SK-N-SH treated with all-trans-retinoic acid at 6 μM for 48 hours (cell line): ENCODE results near the gene LYPD6B.

Experiments used
- ATAC-seq: fragments of 200-7000 bp; cut with Tn5 transposase; 3 replicates; pipeline ENCODE4 v1.9.1; 2020; ENCODE audit warnings: mild to moderate bottlenecking, moderate library complexity
- ARNTL ChIP-seq: fragments of 450-650 bp; formaldehyde crosslinking; IDR thresholded peaks from 2 replicates; pipeline ENCODE4 v1.5.0; 2020; ENCODE audit warnings: low read depth, mild to moderate bottlenecking, moderate library complexity, borderline replicate concordance
- BACH2 ChIP-seq: fragments of 250-450 bp; sonication (Bioruptor Pico); IDR thresholded peaks from 2 replicates; pipeline ENCODE4 v1.9.0; 2021; ENCODE audit warnings: mild to moderate bottlenecking, borderline replicate concordance
- CSDC2 ChIP-seq: fragments of 250-450 bp; sonication (Bioruptor Pico); IDR thresholded peaks from 2 replicates; pipeline ENCODE4 v1.5.0; 2020; ENCODE audit warnings: mild to moderate bottlenecking, moderate library complexity
- ESRRG ChIP-seq: fragments of 250-450 bp; sonication (Bioruptor Pico); IDR thresholded peaks from 2 replicates; pipeline ENCODE4 v1.6.1; 2021; ENCODE audit warnings: mild to moderate bottlenecking
- GLIS3 ChIP-seq: fragments of 250-450 bp; sonication (Bioruptor Pico); IDR thresholded peaks from 2 replicates; pipeline ENCODE4 v1.5.0; 2020; ENCODE audit warnings: mild to moderate bottlenecking, moderate library complexity
- ISL1 ChIP-seq: fragments of 250-450 bp; sonication (Bioruptor Pico); IDR thresholded peaks from 2 replicates; pipeline ENCODE4 v2.1.2; 2022; ENCODE audit warnings: mild to moderate bottlenecking, moderate library complexity
- OSR1 ChIP-seq: fragments of 250-450 bp; sonication (Bioruptor Pico); IDR thresholded peaks from 2 replicates; pipeline ENCODE4 v1.8.0; 2022; ENCODE audit warnings: moderate library complexity, mild to moderate bottlenecking, inconsistent platforms
- PPARA ChIP-seq: fragments of 250-450 bp; sonication (Bioruptor Pico); IDR thresholded peaks from 2 replicates; pipeline ENCODE4 v1.5.0; 2020; ENCODE audit warnings: mild to moderate bottlenecking, borderline replicate concordance
- RARB ChIP-seq: fragments of 250-450 bp; sonication (Bioruptor Pico); IDR thresholded peaks from 2 replicates; pipeline ENCODE4 v1.8.0; 2021; ENCODE audit warnings: mild to moderate bottlenecking, moderate library complexity
- SNAI2 ChIP-seq: fragments of 250-450 bp; sonication (Bioruptor Pico); IDR thresholded peaks from 2 replicates; pipeline ENCODE4 v1.5.0; 2020; ENCODE audit warnings: mild to moderate bottlenecking, moderate library complexity
- TCF4 ChIP-seq: fragments of 250-450 bp; sonication (Bioruptor Pico); IDR thresholded peaks from 2 replicates; pipeline ENCODE4 v1.8.0; 2021; ENCODE audit warnings: mild to moderate bottlenecking, moderate library complexity, borderline replicate concordance
- TOX ChIP-seq: fragments of 250-450 bp; sonication (Bioruptor Pico); IDR thresholded peaks from 2 replicates; pipeline ENCODE4 v1.8.0; 2021; ENCODE audit warnings: mild to moderate bottlenecking, moderate library complexity, borderline replicate concordance
- ZC3H10 ChIP-seq: fragments of 250-450 bp; sonication (Bioruptor Pico); IDR thresholded peaks from 2 replicates; pipeline ENCODE4 v1.5.1; 2021; ENCODE audit warnings: mild to moderate bottlenecking, moderate library complexity
- ZFP3 ChIP-seq: fragments of 250-450 bp; sonication (Bioruptor Pico); IDR thresholded peaks from 2 replicates; pipeline ENCODE4 v1.5.0; 2020; ENCODE audit warnings: mild to moderate bottlenecking, moderate library complexity
- ZFP30 ChIP-seq: fragments of 450-650 bp; formaldehyde crosslinking; IDR thresholded peaks from 2 replicates; pipeline ENCODE4 v1.5.0; 2022; ENCODE audit warnings: mild to moderate bottlenecking, moderate library complexity
- ZNF565 ChIP-seq: fragments of 450-650 bp; formaldehyde crosslinking; conservative IDR thresholded peaks from 2 replicates; pipeline ENCODE4 v1.5.0; 2020; ENCODE audit warnings: low read depth, mild to moderate bottlenecking, moderate library complexity
- ZNF70 ChIP-seq: fragments of 450-650 bp; formaldehyde crosslinking; IDR thresholded peaks from 2 replicates; pipeline ENCODE4 v1.5.0; 2020; ENCODE audit warnings: mild to moderate bottlenecking, moderate library complexity
- ZNF8 ChIP-seq: fragments of 450-650 bp; formaldehyde crosslinking; IDR thresholded peaks from 2 replicates; pipeline ENCODE4 v1.5.0; 2020; ENCODE audit warnings: mild to moderate bottlenecking, moderate library complexity
- TF ChIP-seq, protein P1 (sequence below): fragments of 250-450 bp; sonication (Bioruptor Pico); IDR thresholded peaks from 2 replicates; pipeline ENCODE4 v1.8.0; 2020; ENCODE audit warnings: mild to moderate bottlenecking, moderate library complexity, borderline replicate concordance
- TF ChIP-seq, protein P2 (sequence below): fragments of 250-450 bp; sonication (Bioruptor Pico); IDR thresholded peaks from 2 replicates; pipeline ENCODE4 v1.5.1; 2021; ENCODE audit warnings: mild to moderate bottlenecking, moderate library complexity
- TF ChIP-seq, protein P3 (sequence below): fragments of 250-450 bp; sonication (Bioruptor Pico); IDR thresholded peaks from 2 replicates; pipeline ENCODE4 v1.8.0; 2021; ENCODE audit warnings: low read depth, mild to moderate bottlenecking, moderate library complexity, borderline replicate concordance
- TF ChIP-seq, protein P4 (sequence below): fragments of 250-450 bp; sonication (Bioruptor Pico); IDR thresholded peaks from 2 replicates; pipeline ENCODE4 v1.5.0; 2020; ENCODE audit warnings: mild to moderate bottlenecking, moderate library complexity

The LYPD6B gene

DNA sequence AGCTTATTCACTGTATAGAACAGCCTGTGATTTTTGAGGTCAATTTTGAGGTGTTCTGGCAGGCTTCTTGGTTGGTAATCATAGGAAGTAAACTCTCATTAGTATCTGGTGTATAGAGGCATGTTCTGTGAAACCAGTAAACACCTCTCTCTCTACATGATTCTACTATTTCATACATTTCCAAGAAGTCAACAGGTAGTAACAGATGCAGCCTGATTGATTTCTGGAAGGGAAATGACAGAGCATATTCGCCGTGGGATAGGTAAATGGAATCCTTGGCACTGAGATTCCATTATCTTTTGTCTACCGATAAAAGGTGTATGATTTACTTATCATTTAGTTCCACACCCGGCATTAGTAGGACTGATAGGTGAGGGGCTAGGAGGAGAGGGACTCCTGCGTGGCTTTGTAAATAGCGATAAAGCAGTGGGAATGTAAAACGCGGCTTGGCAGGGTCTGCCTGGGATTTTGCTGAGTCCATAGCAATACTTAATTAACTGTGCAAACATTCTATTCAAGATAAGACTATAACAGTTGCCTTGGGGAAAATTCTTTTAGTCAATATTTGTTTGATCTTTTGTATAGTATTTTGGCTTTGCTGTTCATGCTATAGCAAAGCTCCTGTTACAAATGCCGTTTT, 32.3 kb downstream of the LYPD6B start (continued):
- TF ChIP-seq, protein P1, sequence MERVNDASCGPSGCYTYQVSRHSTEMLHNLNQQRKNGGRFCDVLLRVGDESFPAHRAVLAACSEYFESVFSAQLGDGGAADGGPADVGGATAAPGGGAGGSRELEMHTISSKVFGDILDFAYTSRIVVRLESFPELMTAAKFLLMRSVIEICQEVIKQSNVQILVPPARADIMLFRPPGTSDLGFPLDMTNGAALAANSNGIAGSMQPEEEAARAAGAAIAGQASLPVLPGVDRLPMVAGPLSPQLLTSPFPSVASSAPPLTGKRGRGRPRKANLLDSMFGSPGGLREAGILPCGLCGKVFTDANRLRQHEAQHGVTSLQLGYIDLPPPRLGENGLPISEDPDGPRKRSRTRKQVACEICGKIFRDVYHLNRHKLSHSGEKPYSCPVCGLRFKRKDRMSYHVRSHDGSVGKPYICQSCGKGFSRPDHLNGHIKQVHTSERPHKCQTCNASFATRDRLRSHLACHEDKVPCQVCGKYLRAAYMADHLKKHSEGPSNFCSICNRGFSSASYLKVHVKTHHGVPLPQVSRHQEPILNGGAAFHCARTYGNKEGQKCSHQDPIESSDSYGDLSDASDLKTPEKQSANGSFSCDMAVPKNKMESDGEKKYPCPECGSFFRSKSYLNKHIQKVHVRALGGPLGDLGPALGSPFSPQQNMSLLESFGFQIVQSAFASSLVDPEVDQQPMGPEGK (CRISPR knock-in tag) = no peak
- TF ChIP-seq ZC3H10 (CRISPR knock-in tag) = no peak
- no peak for TF ChIP-seq GLIS3
- TF ChIP-seq OSR1 (CRISPR knock-in tag) = no peak
- TF ChIP-seq ARNTL (CRISPR knock-in tag) = no peak
- no peak for TF ChIP-seq PPARA
- no peak for TF ChIP-seq ZFP30 (CRISPR knock-in tag)
- no peak for TF ChIP-seq ZFP3 (CRISPR knock-in tag)
- no peak for TF ChIP-seq TCF4 (CRISPR knock-in tag)

DNA sequence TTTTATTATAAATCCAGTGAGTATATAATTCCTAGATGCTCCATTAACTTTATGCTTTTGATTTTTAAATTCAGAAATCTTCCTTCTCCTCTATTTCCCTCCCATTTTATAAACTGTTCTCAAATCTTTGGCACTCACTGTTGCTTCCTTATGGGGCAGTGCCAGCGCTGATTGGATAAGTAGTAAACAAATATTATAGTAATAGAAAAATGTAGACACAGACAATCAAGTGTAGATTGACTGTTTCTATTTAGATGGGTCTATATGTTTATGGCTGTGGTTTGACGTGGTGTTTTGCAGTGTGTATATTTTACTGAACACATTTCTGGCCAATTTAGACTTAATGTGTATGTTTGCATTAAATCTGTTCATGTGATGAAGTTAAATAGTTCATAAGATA, 36.6 kb downstream of the LYPD6B start:
- no peak for ATAC-seq

More for the DNA sequence above, 36.6 kb downstream of the LYPD6B start:
- TF ChIP-seq SNAI2 (CRISPR knock-in tag) (no peak), ZNF8 (CRISPR knock-in tag) (no peak), TOX (CRISPR knock-in tag) (no peak), BACH2 (no peak), RARB (no peak), OSR1 (CRISPR knock-in tag) (no peak), ESRRG (CRISPR knock-in tag) (no peak), GLIS3 (no peak), PPARA (no peak), CSDC2 (CRISPR knock-in tag) (no peak), ISL1 (CRISPR knock-in tag) (no peak), ZNF565 (CRISPR knock-in tag) (no peak), ZFP30 (CRISPR knock-in tag) (no peak), ZNF70 (CRISPR knock-in tag) (no peak), ARNTL (CRISPR knock-in tag) (no peak)
- TF ChIP-seq, protein P2, sequence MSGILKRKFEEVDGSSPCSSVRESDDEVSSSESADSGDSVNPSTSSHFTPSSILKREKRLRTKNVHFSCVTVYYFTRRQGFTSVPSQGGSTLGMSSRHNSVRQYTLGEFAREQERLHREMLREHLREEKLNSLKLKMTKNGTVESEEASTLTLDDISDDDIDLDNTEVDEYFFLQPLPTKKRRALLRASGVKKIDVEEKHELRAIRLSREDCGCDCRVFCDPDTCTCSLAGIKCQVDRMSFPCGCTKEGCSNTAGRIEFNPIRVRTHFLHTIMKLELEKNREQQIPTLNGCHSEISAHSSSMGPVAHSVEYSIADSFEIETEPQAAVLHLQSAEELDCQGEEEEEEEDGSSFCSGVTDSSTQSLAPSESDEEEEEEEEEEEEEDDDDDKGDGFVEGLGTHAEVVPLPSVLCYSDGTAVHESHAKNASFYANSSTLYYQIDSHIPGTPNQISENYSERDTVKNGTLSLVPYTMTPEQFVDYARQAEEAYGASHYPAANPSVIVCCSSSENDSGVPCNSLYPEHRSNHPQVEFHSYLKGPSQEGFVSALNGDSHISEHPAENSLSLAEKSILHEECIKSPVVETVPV (CRISPR knock-in tag) = no peak
- TF ChIP-seq, protein P1 (CRISPR knock-in tag) = no peak
- TF ChIP-seq, protein P3, sequence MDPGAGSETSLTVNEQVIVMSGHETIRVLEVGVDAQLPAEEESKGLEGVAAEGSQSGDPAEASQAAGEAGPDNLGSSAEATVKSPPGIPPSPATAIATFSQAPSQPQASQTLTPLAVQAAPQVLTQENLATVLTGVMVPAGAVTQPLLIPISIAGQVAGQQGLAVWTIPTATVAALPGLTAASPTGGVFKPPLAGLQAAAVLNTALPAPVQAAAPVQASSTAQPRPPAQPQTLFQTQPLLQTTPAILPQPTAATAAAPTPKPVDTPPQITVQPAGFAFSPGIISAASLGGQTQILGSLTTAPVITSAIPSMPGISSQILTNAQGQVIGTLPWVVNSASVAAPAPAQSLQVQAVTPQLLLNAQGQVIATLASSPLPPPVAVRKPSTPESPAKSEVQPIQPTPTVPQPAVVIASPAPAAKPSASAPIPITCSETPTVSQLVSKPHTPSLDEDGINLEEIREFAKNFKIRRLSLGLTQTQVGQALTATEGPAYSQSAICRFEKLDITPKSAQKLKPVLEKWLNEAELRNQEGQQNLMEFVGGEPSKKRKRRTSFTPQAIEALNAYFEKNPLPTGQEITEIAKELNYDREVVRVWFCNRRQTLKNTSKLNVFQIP (CRISPR knock-in tag) = no peak
- TF ChIP-seq, protein P4, sequence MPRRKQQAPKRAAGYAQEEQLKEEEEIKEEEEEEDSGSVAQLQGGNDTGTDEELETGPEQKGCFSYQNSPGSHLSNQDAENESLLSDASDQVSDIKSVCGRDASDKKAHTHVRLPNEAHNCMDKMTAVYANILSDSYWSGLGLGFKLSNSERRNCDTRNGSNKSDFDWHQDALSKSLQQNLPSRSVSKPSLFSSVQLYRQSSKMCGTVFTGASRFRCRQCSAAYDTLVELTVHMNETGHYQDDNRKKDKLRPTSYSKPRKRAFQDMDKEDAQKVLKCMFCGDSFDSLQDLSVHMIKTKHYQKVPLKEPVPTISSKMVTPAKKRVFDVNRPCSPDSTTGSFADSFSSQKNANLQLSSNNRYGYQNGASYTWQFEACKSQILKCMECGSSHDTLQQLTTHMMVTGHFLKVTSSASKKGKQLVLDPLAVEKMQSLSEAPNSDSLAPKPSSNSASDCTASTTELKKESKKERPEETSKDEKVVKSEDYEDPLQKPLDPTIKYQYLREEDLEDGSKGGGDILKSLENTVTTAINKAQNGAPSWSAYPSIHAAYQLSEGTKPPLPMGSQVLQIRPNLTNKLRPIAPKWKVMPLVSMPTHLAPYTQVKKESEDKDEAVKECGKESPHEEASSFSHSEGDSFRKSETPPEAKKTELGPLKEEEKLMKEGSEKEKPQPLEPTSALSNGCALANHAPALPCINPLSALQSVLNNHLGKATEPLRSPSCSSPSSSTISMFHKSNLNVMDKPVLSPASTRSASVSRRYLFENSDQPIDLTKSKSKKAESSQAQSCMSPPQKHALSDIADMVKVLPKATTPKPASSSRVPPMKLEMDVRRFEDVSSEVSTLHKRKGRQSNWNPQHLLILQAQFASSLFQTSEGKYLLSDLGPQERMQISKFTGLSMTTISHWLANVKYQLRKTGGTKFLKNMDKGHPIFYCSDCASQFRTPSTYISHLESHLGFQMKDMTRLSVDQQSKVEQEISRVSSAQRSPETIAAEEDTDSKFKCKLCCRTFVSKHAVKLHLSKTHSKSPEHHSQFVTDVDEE = no peak
